Right lung (tissue), 10 donors: ENCODE data around the gene NTF4. TPM values are rescaled to one million over a fixed set of nuclear protein-coding genes. Genes with fewer than 3 reads are reported as not detected.

Experiments used
- DNase-seq, 2 donors: peaks; one replicate each; pipeline ENCODE4 v3.0.0-alpha.2; 2013
- long read RNA-seq, 8 donors: transcript quantifications; one replicate each; lab custom pipeline, GENCODE V29; 2026
- polyA plus RNA-seq, 5 donors: library from polyadenylated mRNA; unstranded; fragments of 120-200 nt; gene quantifications; one replicate each; pipeline versions ENCODE4 v1.2.1 to v1.2.3, GENCODE V29; 2013; ENCODE audit warnings: inconsistent platforms in 1 of 5, low replicate concordance in 1 of 5; ENCODE audit not compliant: insufficient read length in 5 of 5, insufficient read depth in 1 of 5

The NTF4 gene, protein sequence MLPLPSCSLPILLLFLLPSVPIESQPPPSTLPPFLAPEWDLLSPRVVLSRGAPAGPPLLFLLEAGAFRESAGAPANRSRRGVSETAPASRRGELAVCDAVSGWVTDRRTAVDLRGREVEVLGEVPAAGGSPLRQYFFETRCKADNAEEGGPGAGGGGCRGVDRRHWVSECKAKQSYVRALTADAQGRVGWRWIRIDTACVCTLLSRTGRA
- polyA plus RNA-seq: 1 to 10 TPM in 3 of 5 donors, under 1 TPM in 2; 0.31 to 1.6 (median 1.1) TPM
- long read RNA-seq, donor 1: 0 reads
- long read RNA-seq, donor 2: 0 reads
- long read RNA-seq, donor 3, partial matches to known transcripts: 0 of 1 reads
- long read RNA-seq, donor 3, other reads (novel, unspliced or antisense): 0 of 1 reads
- long read RNA-seq, donor 4, partial matches to known transcripts: 0 of 2 reads
- long read RNA-seq, donor 4, other reads (novel, unspliced or antisense): 0 of 2 reads
- long read RNA-seq, donor 5, partial matches to known transcripts: 0 of 1 reads
- long read RNA-seq, donor 5, other reads (novel, unspliced or antisense): 0 of 1 reads
- long read RNA-seq, donor 6, partial matches to known transcripts: 0 of 2 reads
- long read RNA-seq, donor 6, other reads (novel, unspliced or antisense): 0 of 2 reads
- long read RNA-seq, donor 7, partial matches to known transcripts: 0 of 2 reads
- long read RNA-seq, donor 7, other reads (novel, unspliced or antisense): 0 of 2 reads
- long read RNA-seq, donor 8, partial matches to known transcripts: 0 of 2 reads
- long read RNA-seq, donor 8, other reads (novel, unspliced or antisense): 0 of 2 reads

DNA sequence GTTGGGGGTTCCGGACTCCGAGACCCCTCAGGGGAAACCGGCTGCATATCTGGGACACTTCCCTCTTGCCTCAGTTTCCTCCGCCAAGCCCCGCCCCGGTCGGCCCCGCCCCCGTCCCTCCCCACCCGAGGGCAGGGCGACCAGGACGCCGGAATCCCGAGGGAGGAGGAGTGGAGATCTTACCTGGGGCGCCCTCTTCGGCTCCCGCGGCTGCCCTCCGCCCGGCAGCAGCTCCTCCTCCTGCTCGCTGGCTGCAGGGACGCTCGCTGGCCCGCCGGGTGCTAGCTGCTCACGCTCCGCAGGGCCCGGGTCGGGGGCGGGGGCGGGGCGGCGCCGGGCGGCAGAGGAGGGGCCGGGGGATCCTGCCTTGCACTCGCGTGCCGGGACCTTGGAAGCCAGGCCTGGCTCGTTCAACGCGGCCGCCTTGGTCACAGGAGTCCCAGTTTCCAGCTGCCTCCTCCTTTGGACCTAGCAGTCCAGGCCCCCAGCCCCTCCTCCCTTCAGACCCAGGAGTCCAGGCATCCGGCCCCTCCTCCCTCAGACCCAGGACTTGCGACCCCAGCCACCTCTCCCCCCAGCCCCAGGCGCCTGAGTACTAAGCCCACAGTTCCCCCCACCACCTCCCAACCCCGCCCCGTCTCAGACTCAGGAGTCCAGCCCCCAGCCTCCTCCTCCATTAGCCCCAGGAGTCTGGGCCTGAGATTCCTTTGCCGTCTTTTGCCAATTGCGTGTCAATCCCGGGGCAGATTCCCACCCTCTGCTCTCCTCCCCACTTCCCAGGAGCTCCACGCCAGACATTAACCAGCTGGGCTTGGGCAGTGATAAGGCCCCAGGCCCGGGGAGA is at the start of gene NTF4:
TSS of gene NTF4 (minus strand) at position 51 of the 844 bp plus-strand sequence. CDS start 2,821 bp downstream, outside the sequence.
- peak in 1 of 2 donors; percentile 17 for DNase-seq

DNA sequence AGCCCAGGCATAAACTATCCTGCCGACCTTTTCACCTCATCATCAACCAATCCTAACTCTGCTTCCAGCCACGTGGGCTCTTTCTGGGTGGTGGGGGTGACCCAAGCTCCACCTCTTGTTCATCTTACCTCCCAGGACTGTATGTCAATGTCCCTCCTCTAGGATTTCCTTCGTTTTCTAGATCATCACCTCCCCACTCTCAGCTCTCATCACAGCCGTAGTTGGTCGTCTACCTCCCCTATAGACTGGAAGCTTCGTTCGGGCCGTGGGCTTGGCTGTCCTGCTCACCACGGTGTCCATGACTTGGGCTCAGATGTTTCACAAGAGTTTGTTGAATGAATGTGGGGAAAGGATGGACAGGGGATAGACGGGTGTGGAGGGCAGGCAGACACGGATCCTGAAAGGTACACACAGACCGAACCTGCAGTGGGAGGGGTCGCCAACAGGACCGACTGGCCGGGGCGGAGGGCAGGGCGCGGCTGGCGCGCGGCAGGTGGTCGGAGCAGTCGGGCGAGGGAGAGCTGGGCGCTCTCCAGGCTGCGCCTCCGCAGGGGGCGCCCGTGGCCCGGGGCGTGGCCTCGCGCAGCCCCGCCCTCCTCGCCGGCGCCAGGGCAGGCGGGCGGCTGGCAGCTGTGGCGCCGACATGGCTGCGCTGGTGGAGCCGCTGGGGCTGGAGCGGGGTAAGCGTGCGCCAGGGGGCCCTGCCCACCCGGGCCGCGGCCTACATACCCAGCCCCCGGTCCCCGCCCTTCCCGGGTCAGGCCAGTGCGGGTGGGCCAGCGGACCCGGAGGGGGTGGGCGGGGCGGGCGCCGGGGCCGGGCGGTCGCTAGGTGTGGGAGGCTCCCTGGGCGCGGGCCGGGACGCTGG is 49.4 kb upstream of the NTF4 start, which contains the start of gene LIN7B:
TSS of gene LIN7B (plus strand) at position 609 of the 868 bp plus-strand sequence. CDS start at position 644, 35 bp downstream.
- peak; percentile 57 to 71 for DNase-seq

DNA sequence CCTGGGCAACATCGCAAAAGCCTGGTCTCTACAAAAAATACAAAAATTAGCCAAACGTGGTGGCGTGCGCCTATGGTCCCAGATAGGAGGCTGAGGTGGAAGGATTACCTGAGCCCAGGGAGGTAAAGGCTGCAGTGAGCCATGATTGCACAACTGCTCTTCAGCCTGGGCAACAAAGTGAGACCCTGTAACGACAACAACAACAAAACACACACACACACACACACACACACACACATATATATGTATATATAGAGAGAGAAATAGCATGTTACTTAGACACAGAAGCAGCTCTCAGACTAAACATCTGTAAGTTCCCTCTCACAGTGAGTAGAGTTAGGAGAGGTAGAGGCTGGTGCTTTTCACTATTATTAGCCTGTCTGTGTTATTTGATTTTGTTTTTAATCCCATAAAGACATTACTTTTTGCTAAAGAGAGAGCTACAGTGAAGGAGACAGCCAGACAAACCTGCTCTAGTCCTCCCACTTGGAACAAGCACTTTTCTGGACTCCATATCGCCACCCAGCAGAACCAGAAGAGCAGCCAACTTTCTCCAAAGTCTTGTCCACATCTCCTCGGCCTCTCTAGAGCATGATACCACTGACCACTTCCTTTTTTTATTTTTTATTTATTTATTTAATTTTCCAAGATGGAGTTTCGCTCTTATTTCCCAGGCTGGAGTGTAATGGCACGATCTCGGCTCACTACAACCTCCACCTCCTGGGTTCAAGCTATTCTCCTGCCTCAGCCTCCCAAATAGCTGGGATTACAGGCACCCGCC is 46.8 kb upstream of the NTF4 start:
- DNase-seq: no peak

DNA sequence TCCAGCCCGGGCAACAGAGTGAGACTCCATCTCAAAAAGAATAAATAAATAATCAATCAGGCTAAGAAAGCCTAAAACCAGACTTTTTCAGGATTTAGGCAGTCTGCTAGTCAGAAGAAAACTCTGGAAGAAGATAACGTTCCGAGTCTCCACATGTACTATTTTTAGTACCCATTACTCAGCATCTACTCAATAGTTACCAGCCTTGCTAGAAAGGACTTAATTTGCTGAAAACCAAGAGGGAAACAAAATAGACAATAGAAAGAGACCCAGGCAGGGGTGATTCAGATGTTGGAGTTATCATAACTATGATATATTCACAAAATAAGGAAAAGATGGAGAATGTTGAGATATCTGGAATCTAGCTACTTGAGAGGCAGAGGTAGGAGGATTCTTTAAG is 45.9 kb upstream of the NTF4 start:
- no peak for DNase-seq

DNA sequence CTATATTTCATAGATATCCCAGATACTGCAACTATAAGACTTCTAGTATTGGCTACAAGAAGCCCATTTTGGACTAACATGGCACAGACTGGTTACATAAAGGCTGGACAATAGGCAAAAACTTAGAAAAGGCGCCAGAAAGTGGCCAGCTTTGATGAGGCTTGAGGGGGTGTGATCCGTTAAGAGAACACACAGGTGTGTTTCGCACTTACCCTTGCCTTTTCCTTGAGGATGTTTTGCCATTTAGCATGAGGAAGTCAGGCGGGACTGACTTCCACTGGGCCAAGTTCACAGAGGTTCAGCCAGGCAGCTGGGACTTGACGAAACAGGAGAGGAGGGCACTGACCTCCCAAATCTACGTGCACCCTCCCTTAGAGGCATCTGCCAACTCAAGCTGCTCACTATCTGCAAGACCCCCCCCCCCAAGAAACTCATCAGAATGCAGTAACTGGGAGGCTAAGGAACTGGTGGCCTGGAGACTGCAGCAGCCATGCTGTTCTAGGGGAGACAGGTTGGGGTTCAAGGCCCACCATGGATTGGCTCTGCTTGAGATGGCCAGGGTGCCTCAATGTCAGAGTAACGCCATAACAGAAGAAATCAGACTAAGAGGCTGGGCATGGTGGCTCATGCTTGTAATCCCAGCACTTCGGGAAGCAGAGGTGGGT is 45.1 kb upstream of the NTF4 start:
- DNase-seq: no peak

DNA sequence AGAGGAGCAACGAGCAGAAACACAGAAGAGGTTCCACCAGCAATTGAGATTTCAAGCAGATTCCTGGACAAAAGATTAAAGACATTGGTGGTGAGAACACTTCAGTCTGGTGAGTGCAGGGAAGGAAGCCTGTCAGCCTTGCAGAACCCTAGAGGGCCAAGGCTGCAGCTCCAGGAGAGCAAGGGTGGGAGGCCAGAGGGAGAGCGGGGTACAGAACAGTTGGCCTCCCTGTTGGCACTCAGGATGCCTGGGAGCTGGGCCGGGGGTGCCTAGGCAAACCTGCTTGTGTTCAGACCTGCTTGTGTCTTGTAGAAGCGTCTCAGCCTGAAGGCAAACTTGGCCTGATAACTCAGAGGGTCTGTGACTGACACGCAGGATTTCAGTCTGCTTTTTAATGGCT is 44.4 kb upstream of the NTF4 start:
- no peak for DNase-seq

DNA sequence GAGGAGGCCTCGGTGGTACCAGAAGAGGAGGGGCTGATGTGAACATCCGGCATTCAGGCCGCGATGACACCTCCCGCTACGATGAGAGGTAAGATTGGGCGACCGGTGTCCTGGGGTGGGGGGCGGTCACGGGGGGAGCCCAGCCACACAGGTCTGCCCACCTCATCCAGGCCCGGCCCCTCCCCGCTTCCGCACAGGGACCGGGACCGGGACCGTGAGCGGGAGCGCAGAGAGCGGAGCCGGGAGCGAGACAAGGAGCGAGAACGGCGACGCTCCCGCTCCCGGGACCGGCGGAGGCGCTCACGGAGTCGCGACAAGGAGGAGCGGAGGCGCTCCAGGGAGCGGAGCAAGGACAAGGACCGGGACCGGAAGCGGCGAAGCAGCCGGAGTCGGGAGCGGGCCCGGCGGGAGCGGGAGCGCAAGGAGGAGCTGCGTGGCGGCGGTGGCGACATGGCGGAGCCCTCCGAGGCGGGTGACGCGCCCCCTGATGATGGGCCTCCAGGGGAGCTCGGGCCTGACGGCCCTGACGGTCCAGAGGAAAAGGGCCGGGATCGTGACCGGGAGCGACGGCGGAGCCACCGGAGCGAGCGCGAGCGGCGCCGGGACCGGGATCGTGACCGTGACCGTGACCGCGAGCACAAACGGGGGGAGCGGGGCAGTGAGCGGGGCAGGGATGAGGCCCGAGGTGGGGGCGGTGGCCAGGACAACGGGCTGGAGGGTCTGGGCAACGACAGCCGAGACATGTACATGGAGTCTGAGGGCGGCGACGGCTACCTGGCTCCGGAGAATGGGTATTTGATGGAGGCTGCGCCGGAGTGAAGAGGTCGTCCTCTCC is 43.2 kb upstream of the NTF4 start:
- no peak for DNase-seq

DNA sequence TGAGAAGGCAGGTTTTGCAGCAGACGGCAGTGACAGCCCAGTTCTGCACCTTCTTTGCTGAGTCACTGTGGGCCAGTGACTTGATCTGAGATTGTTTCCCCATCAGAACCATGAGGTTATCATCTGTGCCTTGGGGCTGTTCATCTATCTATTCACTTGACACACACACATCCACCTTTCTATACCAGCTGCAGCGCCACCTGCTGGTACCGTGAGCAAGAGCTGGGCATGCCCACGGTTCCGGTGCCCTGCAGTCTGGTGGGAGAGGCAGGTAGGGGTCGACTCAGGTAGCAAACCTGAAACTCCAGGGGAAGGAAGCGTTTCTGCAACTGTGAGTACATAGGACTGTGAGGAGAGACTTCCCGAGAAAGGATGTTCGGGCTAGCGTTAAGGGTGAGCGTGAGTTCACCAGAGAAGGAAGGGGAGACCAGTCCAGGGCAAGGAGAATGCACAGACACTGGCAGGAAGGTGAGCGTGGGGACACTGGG is 42.1 kb upstream of the NTF4 start:
- DNase-seq: no peak

DNA sequence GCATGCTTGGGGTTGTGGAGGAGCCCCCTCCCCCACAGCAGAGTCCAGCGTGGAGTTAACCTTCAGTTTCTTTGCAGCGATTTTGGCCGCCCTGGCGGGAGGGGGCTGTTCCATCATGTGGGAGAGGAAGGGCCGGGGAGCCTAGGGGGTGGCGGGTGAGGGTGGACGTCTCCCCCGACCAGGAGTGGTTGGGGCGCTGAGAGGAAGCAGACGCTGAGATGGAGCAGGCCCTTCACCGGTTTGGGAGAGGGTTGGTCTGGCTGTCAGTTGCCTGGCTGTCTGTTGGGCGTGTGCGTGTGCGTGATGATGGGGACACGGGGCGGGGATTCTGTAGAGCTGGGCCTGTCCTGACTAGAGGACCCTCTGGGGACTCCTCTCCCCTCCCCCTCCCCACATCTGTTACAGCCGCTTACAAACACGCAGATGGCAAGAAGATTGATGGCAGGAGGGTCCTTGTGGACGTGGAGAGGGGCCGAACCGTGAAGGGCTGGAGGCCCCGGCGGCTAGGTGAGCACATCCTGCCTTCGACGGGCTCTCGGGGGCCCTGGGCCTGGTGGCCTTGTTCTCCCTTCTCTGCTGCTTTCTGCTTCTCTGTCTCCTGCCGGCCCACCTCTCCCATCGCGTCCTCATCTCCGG is 39.7 kb upstream of the NTF4 start:
- DNase-seq: no peak

DNA sequence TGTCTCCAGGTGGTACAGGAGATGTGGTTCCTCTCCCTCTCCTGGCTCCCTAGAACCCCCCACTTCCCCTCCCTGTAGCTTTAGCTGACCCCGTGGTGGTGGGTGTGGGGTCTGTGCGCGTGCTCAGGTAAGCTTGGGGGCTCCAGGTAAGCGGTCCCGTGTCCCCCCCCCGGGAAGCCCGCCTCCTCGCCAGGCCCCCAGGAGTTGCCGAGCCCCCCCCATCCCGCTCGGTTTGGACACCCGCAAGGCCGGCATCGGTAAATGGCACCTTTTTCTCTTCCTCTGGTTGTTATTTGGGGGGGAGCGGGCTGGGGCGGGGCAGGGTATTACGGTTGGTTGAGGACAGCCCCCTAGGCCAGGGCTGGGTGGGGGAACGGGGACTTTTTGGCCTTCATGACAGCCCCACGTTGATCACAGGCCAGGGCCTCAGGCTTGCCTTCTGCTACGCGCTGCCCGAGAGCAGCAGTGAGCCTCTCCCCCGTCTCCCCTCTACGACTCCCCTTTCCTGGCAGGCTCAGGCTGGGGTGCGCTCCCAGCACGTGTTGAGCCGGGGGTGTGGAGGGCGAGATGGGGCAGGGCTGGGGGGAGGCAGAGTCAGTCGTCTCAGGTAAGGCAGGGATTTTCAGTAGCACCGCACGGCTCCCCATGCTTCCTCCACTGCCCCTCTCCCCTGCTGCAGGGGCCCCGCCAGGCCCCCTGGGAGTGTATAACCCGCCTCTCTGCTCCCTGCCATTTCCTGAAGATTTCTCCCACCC is 38.9 kb upstream of the NTF4 start:
- DNase-seq: no peak

DNA sequence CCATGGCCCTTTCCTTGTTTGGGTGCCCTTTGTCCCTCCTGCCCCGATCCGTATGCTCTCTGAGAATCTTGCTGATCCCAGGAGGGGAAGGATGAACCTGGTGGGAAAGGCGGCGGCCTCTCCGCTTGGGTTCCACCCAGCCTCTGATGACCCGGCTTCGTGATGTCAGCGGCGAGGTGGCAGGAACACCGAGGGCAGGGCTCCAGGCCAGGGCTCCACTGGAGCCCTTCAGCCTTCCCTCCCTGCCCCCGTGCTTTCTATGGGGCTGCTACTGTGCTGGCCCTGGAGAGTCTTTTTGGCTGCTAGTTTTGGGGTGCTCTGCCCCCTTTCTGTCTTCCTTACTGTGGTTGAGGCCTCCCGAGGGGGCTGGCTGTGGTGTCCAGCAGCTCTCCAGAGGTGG is 37.7 kb upstream of the NTF4 start:
- DNase-seq: no peak

DNA sequence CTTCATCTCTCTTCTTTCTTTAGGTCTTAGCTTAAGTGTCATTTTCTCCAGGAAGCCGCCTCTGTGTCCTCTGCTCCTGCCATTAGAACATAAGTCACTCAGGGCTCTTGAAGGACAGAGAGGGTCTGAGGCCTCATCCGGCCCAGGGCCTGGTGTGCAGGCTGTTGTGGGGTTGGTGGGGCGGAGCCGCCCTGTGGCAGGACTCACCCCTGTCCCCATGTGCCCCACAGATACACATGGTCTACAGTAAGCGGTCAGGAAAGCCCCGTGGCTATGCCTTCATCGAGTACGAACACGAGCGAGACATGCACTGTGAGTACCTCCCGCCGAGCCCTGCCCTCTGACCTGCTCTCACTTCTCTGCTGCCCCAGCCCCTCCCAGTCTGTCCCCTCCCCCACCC is 36.5 kb upstream of the NTF4 start:
- no peak for DNase-seq

DNA sequence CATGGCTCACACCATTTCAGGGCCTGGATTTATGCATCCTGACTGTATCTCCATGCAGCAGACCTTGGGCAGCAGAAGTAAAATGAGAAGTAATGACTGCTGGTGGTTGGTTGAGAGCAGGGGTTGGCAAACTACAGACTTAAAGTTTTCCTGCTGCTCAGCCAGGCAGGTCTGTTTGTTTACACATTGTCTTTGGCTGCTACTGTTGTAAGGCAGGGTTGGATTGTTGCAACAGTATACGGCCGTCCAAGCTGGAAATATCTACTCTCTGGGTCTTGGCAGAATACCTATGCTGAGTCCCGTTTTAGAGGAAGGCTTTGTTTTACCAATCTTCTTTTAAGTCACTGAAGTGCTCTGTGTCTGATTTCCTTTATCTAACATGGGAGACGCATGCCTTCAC is 34.2 kb upstream of the NTF4 start:
- DNase-seq: no peak

DNA sequence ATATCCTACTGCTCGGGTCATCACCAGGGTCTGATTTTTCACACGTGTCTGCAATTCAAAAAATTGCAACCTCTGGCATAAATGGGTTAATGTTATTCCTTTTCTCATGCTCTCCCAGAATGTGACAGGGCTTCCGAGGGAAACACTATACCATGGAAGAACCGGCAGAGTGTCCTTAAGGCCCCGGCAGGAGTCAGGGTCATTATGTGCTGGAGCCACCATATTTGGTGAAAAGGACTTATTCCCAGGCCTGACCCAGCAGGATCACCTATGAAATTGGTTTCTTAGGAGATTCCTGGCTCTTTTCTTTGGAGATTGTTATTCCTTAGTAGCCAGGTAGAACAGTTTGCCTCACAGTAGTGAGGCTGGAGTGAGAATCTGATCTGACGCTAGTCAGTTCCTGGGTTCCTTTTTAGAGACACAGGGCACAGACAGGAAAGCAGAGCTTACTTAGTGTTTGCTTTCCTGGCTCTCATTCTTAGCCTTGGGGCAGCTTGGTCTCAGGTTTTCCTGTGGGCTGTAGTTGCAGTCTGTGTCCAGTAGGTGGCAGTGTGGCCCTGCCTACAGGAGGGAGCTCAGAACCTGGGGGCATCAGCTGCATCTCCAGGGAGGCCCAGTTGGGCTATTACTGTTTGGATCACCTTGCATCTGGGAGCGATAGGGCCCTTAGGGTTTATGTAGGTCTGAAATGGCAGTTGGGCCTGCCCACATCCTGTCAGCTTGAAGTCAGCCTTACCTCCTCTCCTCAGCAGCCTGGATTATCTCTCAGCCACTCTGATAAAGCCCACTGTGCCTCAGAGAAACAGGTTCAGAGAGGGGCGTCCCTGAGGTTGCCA is 33.1 kb upstream of the NTF4 start:
- peak; percentile 42 to 65 for DNase-seq

DNA sequence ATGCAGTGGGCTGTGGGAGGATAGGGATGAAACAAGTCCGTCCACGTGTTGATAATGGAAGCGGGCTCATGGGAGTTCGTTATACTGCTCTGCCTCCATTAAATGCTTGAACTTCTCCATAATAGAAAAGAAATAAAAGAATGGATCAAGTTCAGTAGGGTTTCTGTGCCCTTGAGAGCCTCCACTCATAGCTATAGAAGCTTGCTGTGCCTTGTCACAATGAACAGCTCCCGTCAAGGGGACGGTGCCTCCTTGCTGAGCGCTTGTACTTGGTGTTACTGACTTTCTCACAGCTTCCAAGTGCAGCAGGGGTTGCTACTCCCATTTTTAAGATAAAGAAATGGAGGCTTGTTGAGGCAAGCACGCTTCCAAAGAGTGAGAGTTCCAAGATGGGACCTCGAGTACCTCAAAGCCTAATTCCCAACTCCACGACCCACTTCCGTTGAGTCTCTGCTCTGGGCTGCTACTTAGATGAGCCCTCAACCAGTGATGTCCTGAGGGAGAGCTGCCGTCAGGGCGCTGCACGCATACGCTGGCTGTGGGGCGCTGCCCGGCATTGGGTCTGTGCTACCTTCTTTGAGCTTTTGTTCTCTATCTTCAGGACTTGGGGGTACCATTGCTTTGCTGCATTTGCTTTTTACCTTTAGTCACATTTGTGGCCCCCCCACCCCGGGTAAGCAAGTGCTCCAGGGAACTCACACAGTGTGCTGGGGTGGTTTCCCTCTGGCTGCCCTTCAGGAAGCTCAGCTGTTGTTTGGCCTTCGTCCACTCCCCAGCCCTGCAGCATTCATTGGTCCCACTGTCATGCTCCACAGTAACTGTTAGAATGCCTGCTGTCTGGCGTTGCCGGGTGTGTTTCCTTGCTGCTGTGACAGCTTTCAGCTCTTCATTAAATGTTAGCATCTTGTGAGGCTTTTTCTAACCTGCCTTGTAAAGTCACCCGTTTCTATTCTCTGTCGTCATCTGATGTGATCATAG is 30.2 kb upstream of the NTF4 start:
- DNase-seq: no peak
